22Rv1 (cell line): Measurements from ENCODE around the gene FAM120A.
"Not testable (repeated sequence)": the region's sequence is repeated elsewhere in the genome, so short reads cannot be mapped to it uniquely, and the experiment has no call there.

ENCODE experiments used
- H3K27ac ChIP-seq: fragments of 450-650 bp; 2 replicates; pipeline ENCODE4 v1.5.1; 2017
- CTCF ChIP-seq: fragments of 450-650 bp; IDR thresholded peaks from 2 replicates; pipeline ENCODE4 v1.5.1; 2017; ENCODE audit warnings: mild to moderate bottlenecking
- ZFX ChIP-seq: fragments of 450-650 bp; IDR thresholded peaks from 2 replicates; pipeline ENCODE4 v1.6.1; 2017; ENCODE audit warnings: antibody characterized with exemption, borderline replicate concordance

FAM120A gene

DNA sequence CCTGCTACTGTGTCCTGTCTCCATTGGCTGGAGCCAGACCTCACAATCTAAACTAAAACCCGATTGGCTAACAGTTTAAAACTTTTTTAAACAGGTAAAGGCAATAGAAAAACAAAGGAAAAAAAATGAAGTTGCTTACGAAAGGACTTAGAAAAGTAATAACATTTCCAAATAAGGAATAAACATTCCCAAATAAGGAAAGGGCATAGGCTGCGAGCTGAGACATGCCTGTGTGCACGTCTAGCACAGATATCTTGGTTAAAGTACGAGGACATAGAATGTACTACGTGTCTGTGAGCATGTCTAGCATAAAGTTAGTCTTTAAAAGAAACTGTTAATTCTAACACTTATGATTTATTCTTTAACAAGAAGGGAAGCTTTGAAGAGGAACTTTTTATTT is 15.3 kb upstream of the FAM120A start:
- H3K27ac ChIP-seq, result no peak overlapping the region
- TF ChIP-seq ZFX (no peak), CTCF (no peak)

DNA sequence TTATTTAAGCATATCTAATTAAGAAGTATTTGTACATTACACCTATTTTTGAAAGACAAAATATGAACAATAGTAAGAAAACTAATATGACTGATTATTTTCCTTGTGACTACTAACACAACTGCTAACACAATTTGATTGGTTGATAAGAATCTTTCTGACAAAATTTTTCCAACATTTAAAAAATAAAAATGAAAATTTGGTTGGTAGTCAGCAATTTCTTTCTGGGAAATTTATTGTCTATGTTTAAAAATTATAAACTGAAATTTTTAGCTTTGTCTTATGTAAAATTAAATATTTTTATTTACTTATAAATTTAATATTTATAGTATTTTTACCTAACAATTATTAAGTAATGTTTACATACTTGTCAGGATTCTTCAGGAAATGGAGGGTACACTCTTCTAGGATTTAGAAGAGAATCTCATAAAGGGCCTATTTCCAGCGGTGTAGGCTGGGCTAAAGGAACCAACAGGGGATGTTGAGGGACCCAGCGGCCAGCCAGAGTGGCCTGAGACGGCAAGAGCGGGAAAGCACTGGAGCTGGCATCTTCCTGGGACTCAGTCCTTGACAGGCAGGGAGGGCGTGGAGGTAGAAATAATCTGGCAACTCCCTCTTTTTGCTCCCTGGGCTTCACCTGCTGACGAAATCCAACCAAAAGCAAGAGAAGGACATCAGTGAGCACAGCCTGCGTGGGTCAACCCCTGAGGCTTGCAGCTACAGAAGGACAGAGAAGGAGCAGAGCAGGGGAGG is 14.7 kb upstream of the FAM120A start:
- H3K27ac ChIP-seq, result no peak overlapping the region
- TF ChIP-seq ZFX (no peak), CTCF (no peak)

DNA sequence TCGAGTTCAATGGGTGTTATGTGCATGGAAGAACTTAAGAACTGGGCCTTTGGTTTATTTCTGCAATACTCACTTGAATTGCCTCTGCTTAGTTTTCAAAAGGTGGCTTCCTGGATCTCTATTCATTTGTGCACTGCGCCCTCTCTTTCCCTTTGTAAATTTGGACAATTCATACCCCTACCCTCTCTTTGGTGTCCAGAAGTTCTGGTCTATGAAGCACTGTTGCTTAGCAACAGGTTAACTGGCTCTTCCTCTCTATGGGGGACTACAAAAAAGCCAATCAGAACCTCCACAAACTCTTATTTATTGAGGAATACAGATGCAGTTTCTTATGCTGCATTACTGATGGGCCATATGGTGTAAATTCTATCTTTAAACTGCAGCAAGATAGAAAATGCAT is 13.5 kb upstream of the FAM120A start:
- TF ChIP-seq ZFX, result no peak
- TF ChIP-seq CTCF, result no peak
- no peak overlapping the region for H3K27ac ChIP-seq

DNA sequence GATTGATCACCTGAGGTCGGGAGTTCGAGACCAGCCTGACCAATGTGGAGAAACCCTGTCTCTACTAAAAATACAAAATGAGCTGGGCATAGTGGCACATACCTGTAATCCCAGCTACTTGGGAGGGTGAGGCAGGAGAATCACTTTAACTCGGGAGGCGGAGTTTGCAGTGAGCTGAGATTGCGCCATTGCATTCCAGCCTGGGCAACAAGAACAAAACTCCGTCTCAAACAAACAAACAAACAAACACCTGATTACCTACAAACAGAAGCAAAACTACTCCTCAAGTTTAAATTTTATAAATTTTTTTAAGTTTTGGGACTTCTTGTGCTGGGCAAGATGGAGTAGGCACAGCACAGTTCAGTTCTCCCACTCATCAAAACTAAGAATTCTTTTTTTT is 12.2 kb upstream of the FAM120A start:
- H3K27ac ChIP-seq, result not testable (repeated sequence)

DNA sequence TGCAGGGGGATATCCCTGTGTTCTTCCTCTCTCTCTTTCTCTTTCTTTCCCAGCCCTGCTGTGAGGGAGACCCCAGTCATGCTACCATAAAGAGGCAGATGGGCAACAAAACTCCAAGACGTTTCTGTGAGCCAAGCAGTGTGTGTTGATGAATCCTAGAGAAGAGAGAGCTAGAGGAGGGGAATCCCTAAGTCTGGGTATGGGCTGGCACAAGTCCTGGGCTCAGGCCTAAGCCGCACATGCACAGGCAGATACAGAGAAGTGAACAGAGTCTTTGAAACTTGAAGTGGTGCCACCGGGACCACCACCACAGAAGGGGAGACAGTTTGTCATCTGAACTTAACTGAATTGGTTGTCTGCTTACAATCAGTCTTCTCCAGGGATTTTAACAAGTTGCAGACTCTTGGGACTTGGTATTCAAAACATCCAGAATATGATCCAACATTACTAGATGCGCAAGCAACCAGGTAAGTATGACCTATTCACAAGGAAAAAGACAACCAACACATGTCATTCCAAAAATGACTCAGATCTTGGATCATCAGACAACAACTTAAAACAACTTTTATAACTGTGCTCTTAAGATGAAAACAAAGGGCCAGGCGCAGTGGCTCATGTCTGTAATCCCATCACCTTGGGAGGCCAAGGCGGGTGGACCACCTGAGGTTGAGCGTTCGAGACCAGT is 10.4 kb upstream of the FAM120A start:
- no peak overlapping the region for H3K27ac ChIP-seq
- TF ChIP-seq ZFX (no peak), CTCF (no peak)

GRCh38 chr9:93446073-93446472 is 5.4 kb upstream of the FAM120A start:
- no peak overlapping the region for H3K27ac ChIP-seq
- TF ChIP-seq ZFX (no peak), CTCF (no peak)

DNA sequence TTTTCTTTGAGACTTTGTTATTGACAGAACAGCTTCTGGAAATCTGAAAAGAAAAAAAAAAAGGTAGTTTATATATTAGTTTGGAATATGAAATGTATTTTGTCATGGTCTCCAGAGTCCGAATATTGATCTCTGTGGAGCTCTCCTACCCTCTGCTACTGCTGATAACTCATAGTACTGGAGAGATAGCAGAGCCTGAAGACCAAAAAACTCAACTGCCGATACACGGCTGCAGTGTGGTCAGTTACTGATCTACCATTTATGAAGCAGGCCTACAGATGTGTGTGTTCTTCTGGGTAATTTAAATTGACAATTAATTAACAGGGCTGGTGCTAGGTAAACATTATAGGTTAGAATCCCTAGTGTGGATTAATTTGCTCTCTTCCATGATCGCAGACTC is 3.8 kb upstream of the FAM120A start:
- TF ChIP-seq ZFX (no peak), CTCF (no peak)
- no peak overlapping the region for H3K27ac ChIP-seq
